ENCODE data around the gene TBCA. TPM values are rescaled to one million over a fixed set of nuclear protein-coding genes. Genes with fewer than 3 reads are reported as not detected.

TBCA gene
- total RNA-seq, 1 donor from 2014 or later, result 264 TPM

DNA sequence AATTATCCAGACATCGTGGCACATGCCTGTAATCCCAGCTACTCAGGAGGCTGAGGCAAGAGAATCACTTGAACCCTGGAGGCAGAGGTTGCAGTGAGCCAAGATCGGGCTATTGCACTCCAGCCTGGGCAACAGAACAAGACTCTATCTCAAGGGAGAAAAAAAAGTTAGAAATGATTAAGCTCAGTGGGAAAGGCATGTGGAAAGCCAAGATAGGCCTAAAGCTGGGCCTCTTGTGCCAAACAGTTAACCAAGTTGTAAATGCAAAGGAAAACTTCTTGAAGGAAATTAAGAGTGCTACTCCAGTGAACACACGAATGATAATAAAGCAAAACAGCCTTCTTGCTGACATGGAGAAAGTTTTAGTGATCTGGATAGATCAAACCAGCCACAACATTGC, 43.0 kb downstream of the TBCA start:
- H3K36me3 Mint-ChIP-seq (ENCODE audit: insufficient read depth), result peaks cover 15% of the 10 kb centered on the region
- no peaks in the 10 kb centered on the region for H3K27me3 Mint-ChIP-seq
- TF ChIP-seq, protein P1, sequence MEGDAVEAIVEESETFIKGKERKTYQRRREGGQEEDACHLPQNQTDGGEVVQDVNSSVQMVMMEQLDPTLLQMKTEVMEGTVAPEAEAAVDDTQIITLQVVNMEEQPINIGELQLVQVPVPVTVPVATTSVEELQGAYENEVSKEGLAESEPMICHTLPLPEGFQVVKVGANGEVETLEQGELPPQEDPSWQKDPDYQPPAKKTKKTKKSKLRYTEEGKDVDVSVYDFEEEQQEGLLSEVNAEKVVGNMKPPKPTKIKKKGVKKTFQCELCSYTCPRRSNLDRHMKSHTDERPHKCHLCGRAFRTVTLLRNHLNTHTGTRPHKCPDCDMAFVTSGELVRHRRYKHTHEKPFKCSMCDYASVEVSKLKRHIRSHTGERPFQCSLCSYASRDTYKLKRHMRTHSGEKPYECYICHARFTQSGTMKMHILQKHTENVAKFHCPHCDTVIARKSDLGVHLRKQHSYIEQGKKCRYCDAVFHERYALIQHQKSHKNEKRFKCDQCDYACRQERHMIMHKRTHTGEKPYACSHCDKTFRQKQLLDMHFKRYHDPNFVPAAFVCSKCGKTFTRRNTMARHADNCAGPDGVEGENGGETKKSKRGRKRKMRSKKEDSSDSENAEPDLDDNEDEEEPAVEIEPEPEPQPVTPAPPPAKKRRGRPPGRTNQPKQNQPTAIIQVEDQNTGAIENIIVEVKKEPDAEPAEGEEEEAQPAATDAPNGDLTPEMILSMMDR (IDR thresholded peaks at IDR 0.05; ENCODE audit: unreplicated experiment), result no peak
- DNase-seq (ENCODE audit: low spot score, unreplicated experiment), result no peak
- H3K4me3 Mint-ChIP-seq (ENCODE audit: low read depth), result no peak overlapping the region
- H3K27ac Mint-ChIP-seq, result no peak overlapping the region
- no peaks in the 10 kb centered on the region for H3K4me1 Mint-ChIP-seq (ENCODE audit: low read depth)
- H3K9me3 Mint-ChIP-seq (ENCODE audit: low read depth), result peaks cover 11% of the 10 kb centered on the region

DNA sequence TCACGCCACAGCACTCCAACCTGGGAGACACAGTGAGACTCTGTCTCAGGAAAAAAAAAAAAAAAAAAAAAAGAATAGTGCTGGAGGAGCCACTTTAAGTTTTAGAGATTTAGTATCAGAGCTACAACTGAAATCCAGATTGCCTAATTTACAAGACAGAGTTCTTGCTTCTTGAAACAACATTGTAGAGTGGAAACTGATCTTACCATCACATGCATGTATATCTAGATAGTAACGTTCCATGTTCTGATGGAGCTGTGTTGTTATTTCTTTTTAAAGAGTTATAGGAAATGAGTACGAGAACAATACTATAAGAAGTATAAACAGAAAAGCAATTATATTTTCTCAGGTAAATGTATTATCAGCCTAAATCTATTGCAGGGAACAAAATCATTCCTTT, 48.9 kb downstream of the TBCA start:
- Mint-ChIP-seq H3K4me1 (ENCODE audit: low read depth) (no peaks in the 10 kb centered on the region), H3K4me3 (ENCODE audit: low read depth) (no peak overlapping the region), H3K36me3 (ENCODE audit: insufficient read depth) (peaks cover 2% of the 10 kb centered on the region), H3K27me3 (no peaks in the 10 kb centered on the region), H3K27ac (no peak overlapping the region), H3K9me3 (ENCODE audit: low read depth) (no peaks in the 10 kb centered on the region)
- TF ChIP-seq, protein P1 (IDR thresholded peaks at IDR 0.05; ENCODE audit: unreplicated experiment), result no peak
- DNase-seq (ENCODE audit: low spot score, unreplicated experiment), result no peak

DNA sequence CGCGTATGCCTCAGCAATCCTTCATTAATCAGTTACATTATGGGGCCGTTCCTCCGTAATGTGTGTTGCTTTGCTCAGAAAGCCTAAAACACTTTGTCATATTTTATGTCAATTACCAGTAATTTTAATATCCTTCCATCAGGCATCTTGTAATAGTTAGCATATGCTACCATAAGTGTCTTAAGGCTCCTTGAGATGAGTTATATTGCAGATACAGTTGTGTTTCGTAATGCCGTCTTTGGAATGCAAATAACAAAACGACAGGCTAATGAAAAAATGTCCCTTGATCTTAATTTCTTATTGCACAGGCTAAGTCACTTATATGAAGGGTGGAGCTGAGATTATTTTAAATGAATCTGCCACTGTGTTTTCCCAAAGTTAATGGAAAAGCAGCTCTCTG, 50.5 kb downstream of the TBCA start:
- no peak overlapping the region for H3K4me3 Mint-ChIP-seq (ENCODE audit: low read depth)
- H3K9me3 Mint-ChIP-seq (ENCODE audit: low read depth), result no peaks in the 10 kb centered on the region
- H3K27me3 Mint-ChIP-seq, result no peaks in the 10 kb centered on the region
- H3K4me1 Mint-ChIP-seq (ENCODE audit: low read depth), result no peaks in the 10 kb centered on the region
- no peak for DNase-seq (ENCODE audit: low spot score, unreplicated experiment)
- H3K27ac Mint-ChIP-seq, result no peak overlapping the region
- H3K36me3 Mint-ChIP-seq (ENCODE audit: insufficient read depth), result peaks cover 1% of the 10 kb centered on the region
- TF ChIP-seq, protein P1 (IDR thresholded peaks at IDR 0.05; ENCODE audit: unreplicated experiment), result no peak

DNA sequence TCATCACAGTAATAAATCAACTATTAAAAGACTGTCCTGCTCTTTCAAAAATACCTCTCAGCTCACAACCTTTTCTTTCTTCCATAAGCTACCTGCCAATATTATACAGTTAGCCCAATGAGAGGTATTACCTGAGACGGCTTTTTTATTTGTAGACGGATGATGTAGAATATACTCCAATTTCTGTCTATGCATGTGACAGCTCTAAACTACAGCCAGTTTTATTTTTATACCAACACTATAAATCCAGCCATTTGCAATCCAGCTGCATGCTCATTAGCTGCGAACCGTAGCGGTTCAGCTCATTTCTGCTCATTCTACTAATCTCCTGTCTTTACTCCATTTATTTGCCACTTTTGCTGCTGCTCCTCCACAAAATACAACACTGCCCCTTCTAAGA, 51.2 kb downstream of the TBCA start:
- Mint-ChIP-seq H3K4me3 (ENCODE audit: low read depth) (no peak overlapping the region), H3K9me3 (ENCODE audit: low read depth) (no peaks in the 10 kb centered on the region), H3K27me3 (no peaks in the 10 kb centered on the region), H3K4me1 (ENCODE audit: low read depth) (no peaks in the 10 kb centered on the region), H3K36me3 (ENCODE audit: insufficient read depth) (no peaks in the 10 kb centered on the region), H3K27ac (no peak overlapping the region)
- TF ChIP-seq, protein P1 (IDR thresholded peaks at IDR 0.05; ENCODE audit: unreplicated experiment), result no peak
- DNase-seq (ENCODE audit: low spot score, unreplicated experiment), result no peak

DNA sequence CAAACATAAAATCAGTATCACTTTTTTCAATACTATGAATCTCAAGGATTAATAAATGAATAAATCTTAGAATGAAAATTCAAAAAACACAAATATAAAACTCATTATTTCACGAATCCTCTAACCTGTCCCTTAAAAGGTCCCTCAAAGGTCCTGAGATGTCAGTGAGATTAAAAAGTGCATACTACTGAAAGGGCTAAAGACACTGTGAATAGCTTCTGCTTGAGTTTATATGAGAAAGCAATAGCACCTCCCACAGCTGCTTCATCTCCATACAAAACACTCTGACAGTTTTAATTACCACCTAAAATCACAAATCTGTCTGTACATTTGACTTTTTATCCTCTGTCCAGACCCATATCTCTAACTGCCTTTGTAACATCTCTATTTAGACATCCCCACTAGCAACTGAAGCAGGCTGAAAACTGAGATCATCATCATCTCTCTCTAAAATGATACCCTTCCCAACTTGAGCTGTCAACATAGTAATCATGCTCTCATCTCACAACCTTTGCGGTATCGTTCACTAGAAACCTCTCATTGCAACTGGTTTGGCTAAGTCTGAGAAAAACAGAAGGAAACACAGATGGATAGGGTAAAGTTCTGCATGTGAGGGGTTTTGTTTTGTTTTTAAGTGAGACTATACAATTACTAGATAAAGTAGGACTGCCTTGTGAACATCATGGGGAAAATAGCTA, 56.3 kb downstream of the TBCA start:
- H3K9me3 Mint-ChIP-seq (ENCODE audit: low read depth), result no peaks in the 10 kb centered on the region
- DNase-seq (ENCODE audit: low spot score, unreplicated experiment), result no peak
- TF ChIP-seq, protein P1 (IDR thresholded peaks at IDR 0.05; ENCODE audit: unreplicated experiment), result no peak
- no peak overlapping the region for H3K4me3 Mint-ChIP-seq (ENCODE audit: low read depth)
- no peaks in the 10 kb centered on the region for H3K4me1 Mint-ChIP-seq (ENCODE audit: low read depth)
- H3K27ac Mint-ChIP-seq, result no peak overlapping the region
- no peaks in the 10 kb centered on the region for H3K27me3 Mint-ChIP-seq
- H3K36me3 Mint-ChIP-seq (ENCODE audit: insufficient read depth), result no peaks in the 10 kb centered on the region
